ENCODE results near the gene ASL. TPM values are rescaled to one million over a fixed set of nuclear protein-coding genes. Genes with fewer than 3 reads are reported as not detected.
"Not testable (repeated sequence)": the region's sequence is repeated elsewhere in the genome, so short reads cannot be mapped to it uniquely, and the experiment has no call there.

The ASL gene
- total RNA-seq, 2 experiments from 2014 or later: 29.5 to 31.4 TPM

DNA sequence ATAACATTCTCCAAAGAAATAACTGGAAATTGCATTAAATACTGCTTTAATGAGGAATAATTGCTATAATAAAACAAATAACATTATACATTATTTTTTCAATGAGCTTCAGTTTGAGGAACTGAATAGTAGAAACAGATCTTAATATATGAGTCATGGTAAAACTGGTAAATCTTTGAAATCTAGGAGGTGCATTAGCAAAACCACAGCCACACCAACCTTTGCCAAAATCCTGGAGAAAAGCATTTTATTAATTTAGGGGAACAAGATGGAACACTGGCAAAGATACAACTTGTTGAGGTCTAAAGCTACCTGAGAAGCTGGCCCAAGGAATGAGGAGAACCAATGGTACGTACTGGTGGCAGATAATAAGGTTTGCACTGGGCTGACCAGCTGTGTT is 5.4 kb upstream of the ASL start:
- CTCF ChIA-PET: interaction anchor here (0.8 to 1.3 kb wide), 2 partner anchors 14 to 721 kb away, joined by 3 read pairs; no protein-coding TSS in a partner anchor
- POLR2A ChIA-PET: no interaction called here

GRCh38 chr7:66072208-66072607 is 3.4 kb upstream of the ASL start:
- CTCF ChIA-PET: not testable (repeated sequence)

DNA sequence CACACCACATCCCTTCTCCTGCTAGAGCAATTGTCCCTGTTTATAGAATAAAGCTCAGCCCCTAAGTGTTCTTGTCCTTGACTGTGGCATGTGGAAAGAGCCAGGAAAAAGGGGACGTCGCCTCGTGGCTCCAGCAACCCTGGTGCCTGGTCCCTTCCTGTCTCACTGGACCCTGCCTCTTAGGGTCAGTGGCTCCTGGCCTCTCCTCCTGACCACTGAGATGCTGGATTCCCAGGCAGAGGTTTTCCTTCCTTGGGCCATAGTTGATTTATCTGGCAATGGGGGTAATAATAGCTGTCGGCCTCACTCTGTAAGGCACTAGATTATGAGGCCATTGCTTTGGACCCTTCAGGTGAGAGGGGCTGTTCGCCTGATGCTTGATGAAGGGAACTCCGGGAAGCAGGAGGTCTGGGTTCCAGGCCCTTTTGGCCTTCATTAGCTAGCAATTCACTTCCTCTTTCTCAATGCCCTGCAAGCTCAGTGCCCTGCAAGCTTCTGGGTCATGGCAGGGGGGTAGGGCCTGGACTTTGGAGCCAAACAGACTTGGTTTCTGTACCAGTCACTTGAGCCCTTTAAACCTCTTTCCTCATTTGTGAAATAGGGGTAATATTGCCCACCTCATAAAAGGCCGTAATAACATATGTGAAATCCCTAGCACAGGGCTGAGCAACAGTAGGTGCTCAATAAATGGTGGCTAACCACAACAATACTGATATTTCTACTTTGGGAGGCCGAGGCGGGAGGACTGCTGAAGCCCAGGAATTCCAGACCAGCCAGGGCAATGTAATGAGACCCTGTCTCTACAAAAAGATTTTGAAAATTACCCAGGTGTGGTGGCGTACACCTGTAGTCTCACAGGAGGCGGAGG is 1.1 kb downstream of the ASL start:
- POLR2A ChIA-PET: interaction anchor here (0.5 to 0.6 kb wide), 4 partner anchors 31 to 129 kb away, joined by 3 to 5 read pairs (median 4); no protein-coding TSS in a partner anchor
- CTCF ChIA-PET: no interaction called here

More at GRCh38 chr7:66072208-66072607, 3.4 kb upstream of the ASL start:
- POLR2A ChIA-PET: not testable (repeated sequence)

DNA sequence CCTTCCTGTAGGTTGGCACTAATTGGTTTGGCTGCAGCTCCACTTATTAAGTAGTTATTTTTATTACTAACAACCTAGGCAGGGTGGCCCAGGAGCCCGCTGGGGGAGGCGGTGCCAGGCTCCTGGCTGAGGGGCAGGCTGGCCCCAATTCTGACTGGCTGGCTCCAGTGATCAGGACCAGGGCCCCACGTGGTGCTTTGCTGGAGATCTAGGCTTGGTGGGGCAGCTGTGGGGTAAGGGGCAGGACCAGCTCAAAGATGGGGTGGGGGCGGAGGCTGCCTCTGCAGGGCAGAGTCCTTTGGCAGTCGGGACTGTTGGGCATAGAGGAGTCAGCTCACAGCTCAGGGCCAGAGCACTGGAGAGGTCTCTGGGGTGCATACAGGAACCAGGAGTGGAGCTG is 2.4 kb downstream of the ASL start:
- CTCF ChIA-PET: no interaction called here
- POLR2A ChIA-PET: interaction anchor here (0.6 kb wide), 1 partner anchor 349 kb away, joined by 4 read pairs; no protein-coding TSS in a partner anchor

DNA sequence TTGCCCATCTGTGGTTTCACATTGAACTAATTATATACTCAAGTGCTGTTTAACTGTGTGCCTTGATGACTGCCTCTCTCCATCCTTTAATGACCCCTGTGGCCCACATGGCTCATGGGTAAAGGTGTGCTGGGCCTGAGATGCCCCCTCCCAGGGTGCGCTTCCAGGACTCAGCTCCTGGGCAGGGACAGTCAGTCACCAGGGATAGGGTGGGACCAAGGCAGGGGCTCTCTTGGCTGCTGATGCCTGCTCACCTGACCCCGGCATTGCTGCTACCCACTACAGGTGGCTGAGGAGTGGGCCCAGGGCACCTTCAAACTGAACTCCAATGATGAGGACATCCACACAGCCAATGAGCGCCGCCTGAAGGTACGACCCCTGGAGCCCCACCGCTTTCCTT is 6.5 kb downstream of the ASL start:
- CTCF ChIA-PET: no interaction called here
- POLR2A ChIA-PET: no interaction called here

- POLR2A ChIA-PET: no interaction called here
- CTCF ChIA-PET: no interaction called here
These were observed 7.3 kb downstream of the ASL start for GRCh38 chr7:66082886-66083415.

DNA sequence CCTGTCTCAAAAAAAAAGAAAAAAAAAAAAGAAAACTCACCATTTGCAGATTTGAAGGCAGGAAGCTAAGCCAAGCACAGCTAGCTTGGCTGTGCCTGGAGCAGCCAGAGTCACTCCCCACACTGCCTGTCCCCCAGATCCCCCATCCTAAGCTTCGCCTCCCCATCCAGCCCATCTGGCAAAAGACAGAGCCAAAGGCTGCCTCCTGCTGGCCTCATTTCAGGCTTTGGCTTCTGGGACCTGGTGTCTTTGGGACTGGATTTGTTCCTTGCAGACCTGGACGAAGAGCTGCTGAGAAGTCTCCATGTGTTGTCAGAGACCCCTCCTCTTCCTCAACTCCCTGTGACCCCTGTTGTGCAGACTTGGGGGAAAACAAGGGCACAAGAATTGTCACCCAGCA is 8.1 kb downstream of the ASL start:
- POLR2A ChIA-PET: no interaction called here
- CTCF ChIA-PET: interaction anchor here (0.6 kb wide), 1 partner anchor 56 kb away, joined by 3 read pairs; no protein-coding TSS in a partner anchor

DNA sequence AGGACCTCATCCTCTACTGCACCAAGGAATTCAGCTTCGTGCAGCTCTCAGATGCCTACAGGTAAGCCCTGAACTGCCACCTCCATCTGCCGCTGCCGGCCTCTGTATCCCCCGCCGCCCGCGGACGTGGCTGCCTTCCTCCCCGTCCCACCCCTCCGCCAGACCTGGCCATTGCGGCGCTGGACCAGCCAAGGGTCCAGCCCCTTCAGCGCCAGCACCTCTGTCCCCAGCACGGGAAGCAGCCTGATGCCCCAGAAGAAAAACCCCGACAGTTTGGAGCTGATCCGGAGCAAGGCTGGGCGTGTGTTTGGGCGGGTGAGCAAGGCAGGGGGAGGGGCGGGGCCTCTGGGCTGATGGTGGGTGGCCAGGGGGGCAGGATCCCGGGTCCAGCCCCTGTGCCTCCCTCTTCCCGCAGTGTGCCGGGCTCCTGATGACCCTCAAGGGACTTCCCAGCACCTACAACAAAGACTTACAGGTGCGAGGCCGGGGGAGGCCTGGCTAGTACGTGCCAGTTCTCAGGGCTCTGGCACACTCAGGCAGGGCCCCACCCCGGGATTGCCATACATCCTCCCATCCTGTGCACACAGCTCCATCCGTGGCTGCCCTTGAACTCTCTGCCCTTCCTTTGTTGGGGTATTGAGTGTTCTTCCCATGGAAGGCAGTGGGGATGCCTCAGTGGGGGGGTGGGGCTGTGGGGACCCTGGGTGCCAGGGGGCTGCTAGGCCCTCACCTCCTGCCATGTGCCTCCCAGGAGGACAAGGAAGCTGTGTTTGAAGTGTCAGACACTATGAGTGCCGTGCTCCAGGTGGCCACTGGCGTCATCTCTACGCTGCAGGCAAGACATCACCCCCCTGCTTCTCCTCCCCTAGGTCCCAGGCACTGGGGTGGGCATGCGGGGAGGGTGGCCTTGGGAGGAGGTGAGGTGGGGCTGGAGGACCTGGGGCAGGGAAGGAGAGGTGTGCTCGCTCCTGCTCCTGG is 13.5 kb downstream of the ASL start:
- CTCF ChIA-PET: no interaction called here
- POLR2A ChIA-PET: no interaction called here

- CTCF ChIA-PET: no interaction called here
- POLR2A ChIA-PET: no interaction called here
These were observed 17.0 kb downstream of the ASL start for GRCh38 chr7:66092654-66093053.

- ChIA-PET CTCF (interaction anchor here (0.6 kb wide), 1 partner anchor 18 kb away, joined by 3 read pairs; no protein-coding TSS in a partner anchor), POLR2A (interaction anchor here (0.5 kb wide), 1 partner anchor 15 kb away, joined by 8 read pairs; no protein-coding TSS in a partner anchor)
These were observed 19.4 kb downstream of the ASL start for GRCh38 chr7:66095010-66095409.

GRCh38 chr7:66099232-66099550 is 23.6 kb downstream of the ASL start:
- ChIA-PET CTCF (no interaction called here), POLR2A (no interaction called here)

DNA sequence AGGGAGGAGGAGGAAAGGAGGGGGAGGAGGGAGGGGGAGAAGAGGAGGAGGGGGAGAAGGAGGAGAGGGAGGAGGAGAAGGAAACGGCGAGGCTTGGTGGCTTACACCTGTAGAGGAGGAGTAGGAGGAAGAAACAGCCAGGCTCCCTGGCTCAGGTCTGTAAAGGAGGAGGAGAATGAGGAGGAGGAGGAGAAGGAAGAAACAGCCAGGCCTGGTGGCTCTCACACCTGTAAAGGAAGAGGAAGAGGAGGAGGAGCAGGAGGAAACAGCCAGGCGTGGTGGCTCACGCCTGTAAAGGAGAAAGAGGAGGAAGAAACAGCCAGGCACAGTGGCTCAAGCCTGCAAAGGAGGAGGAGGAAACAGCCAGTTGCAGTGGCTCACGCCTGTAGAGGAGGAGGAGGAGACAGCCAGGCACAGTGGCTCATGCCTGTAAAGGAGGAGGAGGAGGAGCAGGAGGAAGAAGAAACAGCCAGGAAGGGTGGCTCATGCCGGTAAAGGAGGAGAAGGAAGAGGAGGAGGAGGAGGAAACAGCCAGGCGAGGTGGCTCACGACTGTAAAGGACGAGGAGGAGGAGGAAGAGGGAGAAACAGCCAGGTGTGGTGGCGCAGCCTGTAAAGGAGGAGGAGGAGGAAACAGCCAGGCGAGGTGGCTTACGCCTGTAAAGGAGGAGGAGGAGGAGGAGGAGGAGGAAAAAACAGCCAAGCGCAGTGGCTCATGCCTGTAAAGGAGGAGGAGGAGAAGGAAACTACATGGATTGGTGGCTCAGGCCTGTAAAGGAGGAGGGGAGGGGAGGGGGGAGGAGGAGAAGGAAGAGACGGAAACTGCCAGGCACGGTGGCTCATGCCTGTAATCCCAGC is 24.2 kb downstream of the ASL start:
- CTCF ChIA-PET: interaction anchor here (0.7 kb wide), 1 partner anchor 613 kb away, joined by 3 read pairs; no protein-coding TSS in a partner anchor
- POLR2A ChIA-PET: no interaction called here

- ChIA-PET CTCF (interaction anchor here (0.7 kb wide), 1 partner anchor 614 kb away, joined by 3 read pairs; no protein-coding TSS in a partner anchor), POLR2A (interaction anchor here (0.7 kb wide), 1 partner anchor 394 kb away, joined by 3 read pairs; no protein-coding TSS in a partner anchor)
These were observed 24.9 kb downstream of the ASL start for GRCh38 chr7:66100408-66101050.

GRCh38 chr7:66102168-66102567 is 26.5 kb downstream of the ASL start:
- CTCF ChIA-PET, POLR2A ChIA-PET: not testable (repeated sequence)

- POLR2A ChIA-PET, CTCF ChIA-PET: not testable (repeated sequence)
These were observed 28.4 kb downstream of the ASL start for GRCh38 chr7:66103994-66104393.

GRCh38 chr7:66105263-66105748 is 29.7 kb downstream of the ASL start:
- ChIA-PET POLR2A (no interaction called here), CTCF (no interaction called here)

GRCh38 chr7:66108410-66108809 is 32.8 kb downstream of the ASL start:
- CTCF ChIA-PET: not testable (repeated sequence)
- POLR2A ChIA-PET: interaction anchor here (0.7 kb wide), 1 partner anchor 32 kb away, joined by 4 read pairs; no protein-coding TSS in a partner anchor

DNA sequence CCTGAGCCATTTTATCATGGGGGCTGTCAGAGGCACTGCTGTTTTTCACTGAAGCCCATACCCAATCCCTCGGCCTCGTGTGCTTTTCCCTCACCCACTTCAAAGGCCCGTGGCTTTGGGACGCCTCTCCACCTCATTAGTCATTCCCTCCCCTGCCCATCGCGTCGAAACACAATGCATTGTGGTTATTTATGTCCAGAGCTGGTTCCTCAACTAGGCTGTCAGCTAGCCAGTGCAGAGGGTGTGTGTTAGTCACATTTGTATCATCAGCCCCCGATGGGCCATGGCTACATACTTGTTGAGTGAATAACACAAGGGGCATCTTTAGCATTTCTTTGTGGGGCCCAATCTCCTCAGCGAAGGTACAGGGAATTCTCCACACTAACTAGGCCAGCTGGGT is 35.2 kb downstream of the ASL start:
- ChIA-PET CTCF (no interaction called here), POLR2A (no interaction called here)

All from activated CD8-positive, alpha-beta memory T cell treated with anti-CD3 and anti-CD28 coated beads for 36 hours (primary cell).